Stomach (tissue), 9 donors: ENCODE measurements around the gene GPR62. TPM values are rescaled to one million over a fixed set of nuclear protein-coding genes. Genes with fewer than 3 reads are reported as not detected.

Experiments used
- DNase-seq, 2 donors: peaks; one replicate each; pipeline versions ENCODE4 v3.0.0 to v3.0.0-alpha.2; 2013 to 2019
- H3K27ac ChIP-seq, 5 donors: fragments of 200-600 bp in 4 of 5; sonication (generic) in 4 of 5; one replicate each; pipeline ENCODE4 v1.5.1; 2013 to 2019; ENCODE audit warnings: mild to moderate bottlenecking in 1 of 5, moderate library complexity in 1 of 5
- H3K27me3 ChIP-seq, 3 donors: fragments of 200-600 bp; sonication (generic); one replicate each; pipeline ENCODE4 v1.5.1; 2017 to 2019; ENCODE audit warnings: mixed run types in 1 of 3
- H3K36me3 ChIP-seq, 4 donors: fragments of 200-600 bp; sonication (generic); 1 replicate in 3 of 4; 2 replicates in 1 of 4; pipeline ENCODE4 v1.5.1; 2016 to 2019
- H3K4me1 ChIP-seq, 4 donors: fragments of 200-600 bp; sonication (generic); one replicate each; pipeline ENCODE4 v1.5.1; 2016 to 2019
- H3K4me3 ChIP-seq, 4 donors: fragments of 200-600 bp; sonication (generic) in 3 of 4; one replicate each; pipeline ENCODE4 v1.5.1; 2016 to 2019; ENCODE audit warnings: mild to moderate bottlenecking in 1 of 4
- H3K9me3 ChIP-seq, 4 donors: fragments of 200-600 bp; sonication (generic); one replicate each; pipeline ENCODE4 v1.5.1; 2016 to 2019
- CTCF ChIP-seq, 7 experiments: fragments of 450-650 bp in 4 of 7; fragments of 200-600 bp in 3 of 7; sonication (generic) in 3 of 7; IDR thresholded peaks; one replicate each; pipeline ENCODE4 v1.5.1; 2016 to 2019; ENCODE audit warnings: antibody characterized with exemption in 7 of 7, control low read depth in 2 of 7, mild to moderate bottlenecking in 1 of 7
- EP300 ChIP-seq: sonication (generic); formaldehyde crosslinking; IDR thresholded peaks from one replicate; pipeline ENCODE4 v1.6.1; 2017; ENCODE audit warnings: antibody characterized with exemption
- POLR2A ChIP-seq, 4 donors: fragments of 450-650 bp; IDR thresholded peaks; one replicate each; pipeline ENCODE4 v1.6.1; 2016; ENCODE audit warnings: antibody characterized with exemption in 4 of 4, control low read depth in 2 of 4, mild to moderate bottlenecking in 1 of 4, moderate library complexity in 1 of 4
- POLR2AphosphoS5 ChIP-seq, 3 donors: sonication (generic); formaldehyde crosslinking; IDR thresholded peaks; one replicate each; pipeline ENCODE4 v1.6.1; 2016; ENCODE audit warnings: antibody characterized with exemption in 3 of 3
- WGBS, 5 donors: extraction: QIAGEN DNeasy Blood & Tissue Kit in 3 of 5; methylation state at CpG; one replicate each; pipeline versions ENCODE4 v1.1.5 to v1.1.7; 2013 to 2018; 5-methylcytosine and 5-hydroxymethylcytosine counted together
- intact Hi-C: fragments of 100-400 bp; cut with DNase I; formaldehyde crosslinking; loops from one replicate; pipeline ENCODE4 v1.15.1; 2023; ENCODE audit warnings: low total_unique reads
- polyA plus RNA-seq, 3 donors: library from polyadenylated mRNA; stranded (reverse); fragments of 200-250 nt; gene quantifications; one replicate each; pipeline ENCODE4 v1.2.3, GENCODE V29; 2013
- total RNA-seq, 5 donors: library from RNA; depleted of rRNA; stranded (reverse); fragments of >200 nt; gene quantifications; one replicate each; pipeline versions ENCODE4 v1.1.0 to v1.2.3, GENCODE V29; 2014 to 2016
- donor health status: healthy with polysubstance abuse.
- donor health status: Bipolar disorder and iron deficiency.
- donor health status: healthy.

Gene GPR62
- total and polyA plus RNA-seq, 8 donors = 0.25 TPM; not detected in 7

GRCh38 chr3:51934139-51934850, 20.9 kb upstream of the GPR62 start:
- Histone ChIP-seq H3K4me1 (no peaks in the 10 kb centered on the region), H3K9me3 (no peaks in the 10 kb centered on the region), H3K36me3 (peaks cover 50 to 87% (median 74%) of the 10 kb centered on the region in 4 donors), H3K4me3 (no peak overlapping the region), H3K27me3 (no peaks in the 10 kb centered on the region), H3K27ac (no peak overlapping the region)
- peak; percentile 6 to 17 for DNase-seq
- intact Hi-C loops = no loop called here
- TF ChIP-seq POLR2A (IDR thresholded peaks at IDR 0.05) (no peak), POLR2AphosphoS5 (IDR thresholded peaks at IDR 0.05) (no peak), CTCF (IDR thresholded peaks at IDR 0.05) (no peak), EP300 (no peak)
- 94 to 98% (median 96%) methylated on average over 8 to 11 of the region's 11 CpGs for WGBS, 5 donors

DNA sequence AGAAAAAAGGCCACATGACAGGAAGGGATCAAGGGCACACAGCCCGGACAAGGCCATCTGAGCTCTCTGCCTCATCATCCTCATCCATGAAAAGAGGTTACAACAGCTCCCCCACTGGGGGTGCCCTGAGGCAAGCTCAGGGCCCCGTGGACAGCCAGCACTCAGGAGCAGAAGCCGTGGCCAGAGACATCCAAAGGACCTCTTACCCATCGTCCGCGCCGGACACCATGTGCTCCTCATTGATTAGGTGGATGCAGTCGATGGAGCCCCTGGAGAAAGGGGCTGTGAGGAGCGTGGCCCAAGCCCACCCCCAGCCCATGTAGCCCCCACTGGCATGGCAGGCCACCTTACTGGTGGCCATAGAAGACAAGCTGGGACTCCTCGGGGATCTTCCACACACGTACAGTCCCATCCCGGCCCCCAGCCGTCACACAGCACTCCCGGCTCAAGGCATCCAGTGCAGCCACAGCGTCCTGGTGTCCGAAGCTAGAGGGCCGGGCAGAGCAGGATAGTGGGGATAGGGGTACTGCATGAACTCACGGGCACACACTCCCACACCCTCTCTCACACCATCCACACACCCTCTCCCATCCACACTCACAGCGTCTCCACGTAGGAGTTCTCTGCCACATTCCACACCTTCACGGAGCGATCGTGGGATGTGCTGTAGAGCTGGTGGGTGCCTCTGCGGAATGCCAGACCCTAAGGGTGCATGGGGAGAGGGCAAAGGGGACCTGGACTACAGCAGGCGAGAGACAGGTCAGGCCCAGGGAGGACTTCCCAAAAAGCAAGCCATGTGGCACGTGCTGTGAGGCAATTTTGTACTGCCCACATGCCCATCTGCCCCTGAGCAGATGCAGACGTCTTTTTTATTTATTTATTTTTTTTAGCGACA, 19.9 kb upstream of the GPR62 start:
- H3K27ac ChIP-seq = no peak overlapping the region
- H3K4me3 ChIP-seq = no peak overlapping the region
- DNase-seq = peak; percentile 1 to 20
- peaks cover 2 to 6% (median 5%) of the 10 kb centered on the region in 4 donors for H3K4me1 ChIP-seq
- WGBS, 5 donors = 88 to 96% (median 94%) methylated on average over 27 to 28 of the region's 28 CpGs
- intact Hi-C loops = no loop called here
- no peaks in the 10 kb centered on the region for H3K27me3 ChIP-seq
- TF ChIP-seq POLR2AphosphoS5 (IDR thresholded peaks at IDR 0.05) (no peak), CTCF (IDR thresholded peaks at IDR 0.05) (no peak), EP300 (no peak), POLR2A (IDR thresholded peaks at IDR 0.05) (no peak)
- H3K36me3 ChIP-seq = peaks cover 50 to 89% (median 74%) of the 10 kb centered on the region in 4 donors
- no peaks in the 10 kb centered on the region for H3K9me3 ChIP-seq

DNA sequence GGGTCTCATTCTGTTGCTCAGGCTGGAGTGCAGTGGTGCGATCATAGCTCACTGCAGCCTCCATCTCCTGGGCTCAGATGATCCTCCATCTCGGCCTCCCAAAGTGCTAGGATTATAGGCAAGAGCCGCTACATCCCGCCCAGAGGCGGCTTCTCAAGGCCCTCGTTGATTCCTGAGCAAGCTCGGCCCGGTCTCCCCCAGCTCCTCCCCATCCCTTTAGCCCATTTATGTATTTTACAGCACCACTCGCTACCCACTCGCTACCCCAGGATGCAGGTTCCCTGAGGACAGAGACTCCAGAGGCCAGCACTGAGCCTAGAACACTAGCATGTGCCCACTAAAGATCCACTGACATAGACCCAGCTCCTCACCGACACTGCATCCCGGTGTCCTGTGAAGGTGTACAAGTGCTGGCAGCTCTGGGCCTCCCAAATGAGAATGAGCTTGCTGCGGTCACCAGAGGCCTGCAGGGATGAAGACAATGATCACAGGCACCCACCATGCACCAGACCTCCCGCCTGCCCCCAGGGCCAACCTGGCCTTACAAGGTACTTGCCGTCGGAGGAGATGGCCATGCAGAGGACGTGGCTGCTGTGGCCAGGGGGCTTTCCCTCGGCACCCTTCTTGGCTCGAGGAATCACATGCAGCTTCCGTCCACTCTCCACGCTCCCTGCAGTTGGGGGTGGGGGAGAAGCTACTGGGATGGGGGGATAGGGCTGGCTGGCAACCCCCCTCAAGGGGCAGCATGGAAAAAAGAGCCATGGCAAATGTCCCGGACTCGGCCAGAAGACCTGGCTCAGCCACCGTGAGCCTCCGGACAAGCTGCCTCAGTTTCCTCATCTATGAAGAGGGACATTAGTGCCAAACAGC, 19.1 kb upstream of the GPR62 start:
- DNase-seq = peak; percentile 1 to 22
- no peak overlapping the region for H3K27ac ChIP-seq
- peaks cover 50 to 83% (median 74%) of the 10 kb centered on the region in 4 donors for H3K36me3 ChIP-seq
- H3K4me3 ChIP-seq = no peak overlapping the region
- TF ChIP-seq POLR2AphosphoS5 (IDR thresholded peaks at IDR 0.05) = no peak
- no peak for TF ChIP-seq EP300
- no peak for TF ChIP-seq CTCF (IDR thresholded peaks at IDR 0.05)
- no peak for TF ChIP-seq POLR2A (IDR thresholded peaks at IDR 0.05)
- intact Hi-C loops = no loop called here
- no peaks in the 10 kb centered on the region for H3K9me3 ChIP-seq
- no peaks in the 10 kb centered on the region for H3K27me3 ChIP-seq
- 93 to 98% (median 97%) methylated on average over 22 to 25 of the region's 25 CpGs for WGBS, 5 donors
- H3K4me1 ChIP-seq = peaks cover 11 to 15% (median 13%) of the 10 kb centered on the region in 4 donors

DNA sequence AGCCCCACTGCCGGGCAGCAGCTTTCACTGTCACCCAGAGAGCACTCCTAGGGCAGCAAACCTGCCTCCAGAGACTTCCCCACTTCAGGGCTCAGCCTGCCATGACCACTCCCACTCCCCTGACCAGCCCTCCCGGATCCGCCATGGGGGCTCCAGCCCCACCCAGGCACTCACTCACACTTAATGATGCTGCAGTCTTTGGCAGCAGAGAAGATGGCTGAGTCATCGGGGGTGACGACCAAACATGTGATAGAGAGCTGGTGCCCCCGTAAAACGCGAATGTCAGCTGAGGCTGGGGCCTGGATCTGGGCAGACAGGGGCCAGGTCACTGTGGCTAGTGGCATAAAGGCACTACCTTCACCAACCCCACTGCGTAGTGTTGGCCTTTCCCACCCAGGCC, 18.2 kb upstream of the GPR62 start:
- TF ChIP-seq EP300 (no peak), CTCF (IDR thresholded peaks at IDR 0.05) (no peak), POLR2AphosphoS5 (IDR thresholded peaks at IDR 0.05) (no peak), POLR2A (IDR thresholded peaks at IDR 0.05) (no peak)
- intact Hi-C loops = no loop called here
- WGBS, 5 donors = 80 to 90% (median 86%) methylated on average over 5 to 9 of the region's 9 CpGs

More for the DNA sequence above, 18.2 kb upstream of the GPR62 start:
- Histone ChIP-seq H3K4me1 (peaks cover 13 to 20% (median 17%) of the 10 kb centered on the region in 4 donors), H3K36me3 (peaks cover 50 to 74% (median 71%) of the 10 kb centered on the region in 4 donors), H3K27ac (no peak overlapping the region), H3K4me3 (no peak overlapping the region), H3K9me3 (no peaks in the 10 kb centered on the region), H3K27me3 (no peaks in the 10 kb centered on the region)
- DNase-seq = peak; percentile 2 to 7
